A673 (cell line): ENCODE results near the gene PARD6G. TPM values are rescaled to one million over a fixed set of nuclear protein-coding genes. Genes with fewer than 3 reads are reported as not detected.
A peak's percentile ranks its signal among the peaks of the same experiment; 100 is the strongest.

ENCODE experiments used
- BruUV-seq: library from RNA; stranded (reverse); fragments of 400-500 nt; replicated peaks from 2 replicates; lab custom pipeline; 2021; lab: Mats Ljungman, UMichigan
- CTCF ChIA-PET: fragments of 300-600 bp; sonication (Branson Sonifier 250); formaldehyde crosslinking; loops from one replicate; lab custom pipeline; 2022; ENCODE audit warnings: antibody characterized with exemption; lab: Charles Lee
- POLR2A ChIA-PET: fragments of 300-600 bp; sonication (Branson Sonifier 250); formaldehyde crosslinking; loops from one replicate; lab custom pipeline; 2022; ENCODE audit warnings: antibody characterized with exemption; ENCODE audit not compliant: low non-redundant PET; lab: Charles Lee
- DNase-seq: peaks from one replicate; pipeline ENCODE4 v3.0.0-alpha.2; 2015; ENCODE audit warnings: low spot score
- H3K27ac ChIP-seq: fragments of 200-600 bp; sonication (generic); 2 replicates; pipeline ENCODE4 v1.5.1; 2016; ENCODE audit warnings: mixed run types, low read depth, mild to moderate bottlenecking, mixed read lengths, antibody characterized with exemption, low read length; ENCODE audit not compliant: poor library complexity, severe bottlenecking
- H3K27me3 ChIP-seq: fragments of 200-600 bp; sonication (generic); replicated peaks from 2 replicates; pipeline ENCODE4 v1.6.1; 2017; ENCODE audit warnings: mixed run types, low read depth, mild to moderate bottlenecking, mixed read lengths, antibody characterized with exemption, low read length; ENCODE audit not compliant: insufficient read depth, poor library complexity
- H3K36me3 ChIP-seq: fragments of 200-600 bp; sonication (generic); 2 replicates; pipeline ENCODE4 v1.6.1; 2016; ENCODE audit warnings: mixed run types, mild to moderate bottlenecking, mixed read lengths, antibody characterized with exemption, low read length; ENCODE audit not compliant: insufficient read depth, poor library complexity, severe bottlenecking
- H3K4me1 ChIP-seq: fragments of 200-600 bp; sonication (generic); 2 replicates; pipeline ENCODE4 v1.6.1; 2017; ENCODE audit warnings: mixed run types, mild to moderate bottlenecking, mixed read lengths, antibody characterized with exemption, low read length; ENCODE audit not compliant: insufficient read depth, poor library complexity, severe bottlenecking
- H3K4me3 ChIP-seq: fragments of 200-600 bp; sonication (generic); 2 replicates; pipeline ENCODE4 v1.5.1; 2016; ENCODE audit warnings: low read depth, mixed run types, mild to moderate bottlenecking, mixed read lengths, low read length; ENCODE audit not compliant: poor library complexity, severe bottlenecking
- H3K9me3 ChIP-seq: fragments of 200-600 bp; sonication (generic); 2 replicates; pipeline ENCODE4 v1.6.1; 2016; ENCODE audit warnings: mixed run types, low read depth, mild to moderate bottlenecking, mixed read lengths, antibody characterized with exemption, low read length; ENCODE audit not compliant: poor library complexity, severe bottlenecking
- CTCF ChIP-seq: fragments of 300-800, 200-600 bp; sonication (generic); conservative IDR thresholded peaks from 2 replicates; pipeline ENCODE4 v1.5.1; 2017; ENCODE audit warnings: low read depth, mild to moderate bottlenecking, antibody characterized with exemption, low read length, moderate library complexity, mixed read lengths
- EZH2 ChIP-seq: fragments of 200-600 bp; sonication (generic); IDR thresholded peaks from 2 replicates; pipeline ENCODE4 v1.6.1; 2017; ENCODE audit warnings: borderline replicate concordance, low read depth, mild to moderate bottlenecking, mixed read lengths, antibody characterized with exemption, low read length; ENCODE audit not compliant: poor library complexity, severe bottlenecking
- intact Hi-C: fragments of 100-400 bp; cut with micrococcal nuclease; formaldehyde crosslinking; loops from one replicate; pipeline ENCODE4 v1.10.0; 2022; ENCODE audit not compliant: unreplicated experiment
- total RNA-seq: library from RNA; stranded (reverse); gene quantifications from 2 replicates; pipeline ENCODE4 v1.2.3, GENCODE V29; 2021

Gene PARD6G
- total RNA-seq, 1 experiment from 2014 or later, result 7.9 TPM

GRCh38 chr18:80115035-80115434 lies 132.3 kb downstream of the PARD6G start:
- H3K27me3 ChIP-seq, result no peaks in the 10 kb centered on the region
- no peak for DNase-seq
- ChIA-PET CTCF (no interaction called here), POLR2A (no interaction called here)
- H3K9me3 ChIP-seq, result no peaks in the 10 kb centered on the region
- H3K4me3 ChIP-seq, result no peak overlapping the region
- BruUV-seq, result no TSS peak
- H3K27ac ChIP-seq, result no peak overlapping the region
- peaks cover 27% of the 10 kb centered on the region for H3K4me1 ChIP-seq
- intact Hi-C loops, result no loop called here
- TF ChIP-seq CTCF, result no peak
- no peak for TF ChIP-seq EZH2
- peaks cover 16% of the 10 kb centered on the region for H3K36me3 ChIP-seq

GRCh38 chr18:80112624-80113248 lies 134.6 kb downstream of the PARD6G start:
- POLR2A ChIA-PET, result no interaction called here
- CTCF ChIA-PET, result no interaction called here
- no peak for DNase-seq
- Histone ChIP-seq H3K36me3 (peaks cover 5% of the 10 kb centered on the region), H3K4me3 (no peak overlapping the region), H3K4me1 (peaks cover 14% of the 10 kb centered on the region), H3K27ac (no peak overlapping the region), H3K9me3 (no peaks in the 10 kb centered on the region), H3K27me3 (no peaks in the 10 kb centered on the region)
- no TSS peak for BruUV-seq
- intact Hi-C loops, result no loop called here
- no peak for TF ChIP-seq CTCF
- TF ChIP-seq EZH2, result no peak

- H3K9me3 ChIP-seq, result no peaks in the 10 kb centered on the region
- H3K27ac ChIP-seq, result peak overlapping the region; percentile 97
- no peaks in the 10 kb centered on the region for H3K27me3 ChIP-seq
- intact Hi-C loops, result no loop called here
- H3K36me3 ChIP-seq, result no peaks in the 10 kb centered on the region
- ChIA-PET CTCF (no interaction called here), POLR2A (no interaction called here)
- peaks cover 14% of the 10 kb centered on the region for H3K4me1 ChIP-seq
- peak; percentile 60 for DNase-seq
- BruUV-seq, result no TSS peak
- TF ChIP-seq EZH2 (no peak), CTCF (no peak)
- peak overlapping the region; percentile 83 for H3K4me3 ChIP-seq
Observed at GRCh38 chr18:80109676-80110078, 137.6 kb downstream of the PARD6G start.
